Small intestine (tissue), 7 donors: ENCODE results near the gene NCR2. TPM values are rescaled to one million over a fixed set of nuclear protein-coding genes. Genes with fewer than 3 reads are reported as not detected.

Source experiments
- DNase-seq, 2 donors: peaks; one replicate each; pipeline versions ENCODE4 v3.0.0 to v3.0.0-alpha.2; 2013
- FAIRE-seq: peaks from 2 replicates; lab custom pipeline; 2012; peaks lifted over from hg19 to GRCh38; lab: Jason Lieb, UNC
- H3K27ac ChIP-seq, 3 donors: one replicate each; pipeline ENCODE4 v1.5.1; 2013; ENCODE audit warnings: low read length in 2 of 3, mild to moderate bottlenecking in 2 of 3, control low read depth in 1 of 3, inconsistent platforms in 1 of 3, low read depth in 1 of 3, moderate library complexity in 1 of 3
- H3K27me3 ChIP-seq, 3 donors: one replicate each; pipeline ENCODE4 v1.6.1; 2013; ENCODE audit warnings: low read length in 3 of 3, inconsistent platforms in 1 of 3; ENCODE audit not compliant: control insufficient read depth in 3 of 3, insufficient read depth in 3 of 3
- H3K36me3 ChIP-seq, 3 donors: one replicate each; pipeline ENCODE4 v1.6.1; 2013; ENCODE audit warnings: low read length in 3 of 3, inconsistent platforms in 1 of 3, low read depth in 1 of 3, mild to moderate bottlenecking in 1 of 3, moderate library complexity in 1 of 3; ENCODE audit not compliant: control insufficient read depth in 3 of 3, insufficient read depth in 2 of 3
- H3K4me1 ChIP-seq, 3 donors: one replicate each; pipeline ENCODE4 v1.6.1; 2013; ENCODE audit warnings: low read length in 2 of 3, inconsistent platforms in 1 of 3, low read depth in 1 of 3, mild to moderate bottlenecking in 1 of 3, moderate library complexity in 1 of 3; ENCODE audit not compliant: control insufficient read depth in 3 of 3, insufficient read depth in 2 of 3
- H3K4me3 ChIP-seq, 3 donors: one replicate each; pipeline ENCODE4 v1.5.1; 2013; ENCODE audit warnings: low read length in 3 of 3, control low read depth in 1 of 3, inconsistent platforms in 1 of 3, low read depth in 1 of 3, mild to moderate bottlenecking in 1 of 3, moderate library complexity in 1 of 3
- H3K9me3 ChIP-seq, 2 donors: one replicate each; pipeline ENCODE4 v1.6.1; 2013; ENCODE audit warnings: low read depth in 1 of 2, low read length in 1 of 2; ENCODE audit not compliant: control insufficient read depth in 2 of 2, insufficient read depth in 1 of 2
- WGBS, 3 donors: extraction: QIAGEN DNeasy Blood & Tissue Kit; methylation state at CpG; one replicate each; pipeline ENCODE4 v1.1.7; 2013; 5-methylcytosine and 5-hydroxymethylcytosine counted together
- polyA plus RNA-seq, 4 donors: library from polyadenylated mRNA; stranded (reverse) in 3 of 4; unstranded in 1 of 4; fragments of 200-250 nt in 3 of 4; fragments of 120-200 nt in 1 of 4; gene quantifications; one replicate each; pipeline versions ENCODE4 v1.2.1 to v1.2.3, GENCODE V29; 2013
- donor health status: healthy with polysubstance abuse.
- donor health status: control.
- donor health status: control.
- donor health status: Bipolar disorder and iron deficiency.
- donor health status: healthy.

Gene NCR2
- polyA plus RNA-seq, 4 donors: 0.65 TPM; not detected in 3

DNA sequence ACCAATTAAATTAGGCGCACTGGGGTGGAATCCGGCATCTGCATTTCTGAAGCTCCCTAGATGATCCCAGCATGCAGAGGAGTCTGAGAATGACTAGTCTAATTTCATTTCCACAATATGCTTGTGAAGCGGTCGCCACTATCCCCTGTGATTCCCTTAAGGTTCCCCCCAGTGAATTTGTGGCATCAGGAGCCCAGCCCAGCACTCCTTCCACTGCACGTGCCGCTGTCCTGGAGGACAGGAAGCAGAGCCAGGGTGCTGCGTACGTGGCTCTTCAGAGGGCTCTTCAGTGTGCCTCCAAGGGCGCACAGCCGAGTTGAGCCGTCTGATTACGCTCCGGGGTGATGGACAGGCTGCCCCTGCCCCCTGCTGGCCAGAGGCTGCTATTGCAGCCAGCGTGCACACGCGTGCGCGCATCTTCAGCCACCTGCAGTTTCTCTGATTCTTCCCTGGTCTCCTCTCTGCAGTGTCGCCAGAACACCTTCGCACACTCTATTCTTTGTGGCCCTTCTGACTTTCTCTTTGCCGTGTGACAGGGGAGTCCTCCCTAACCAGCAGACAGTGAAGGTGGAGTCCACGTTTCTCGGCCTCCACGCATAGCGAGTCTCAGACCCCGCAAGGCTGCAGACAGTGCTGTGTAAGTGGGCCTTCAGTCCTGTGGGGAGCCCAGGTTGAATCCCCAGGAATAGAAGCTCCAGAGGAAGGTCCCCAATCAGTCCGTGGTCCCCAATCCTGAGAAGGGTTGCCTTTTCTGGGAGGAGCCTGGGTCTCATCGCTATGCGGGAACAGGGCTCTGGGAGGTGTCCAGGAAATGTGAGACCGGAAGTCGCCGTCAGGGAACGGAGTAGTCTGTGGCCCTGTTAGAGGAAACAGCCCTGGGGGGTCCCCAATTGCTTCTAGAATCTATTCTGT, 16.5 kb upstream of the NCR2 start:
- WGBS, 3 donors: 21 to 30% (median 29%) methylated on average over 33 of the region's 33 CpGs
- H3K27ac ChIP-seq: no peak overlapping the region
- peaks cover 0 to 3% (median 0%) of the 10 kb centered on the region in 3 donors for H3K4me1 ChIP-seq
- peaks cover 0 to 22% (median 0%) of the 10 kb centered on the region in 3 donors for H3K27me3 ChIP-seq
- H3K4me3 ChIP-seq: peak overlapping the region in 1 of 3 donors; percentile 1
- DNase-seq (peak; percentile 71 to 89), FAIRE-seq (no peak)
- no peaks in the 10 kb centered on the region for H3K36me3 ChIP-seq
- no peaks in the 10 kb centered on the region for H3K9me3 ChIP-seq

DNA sequence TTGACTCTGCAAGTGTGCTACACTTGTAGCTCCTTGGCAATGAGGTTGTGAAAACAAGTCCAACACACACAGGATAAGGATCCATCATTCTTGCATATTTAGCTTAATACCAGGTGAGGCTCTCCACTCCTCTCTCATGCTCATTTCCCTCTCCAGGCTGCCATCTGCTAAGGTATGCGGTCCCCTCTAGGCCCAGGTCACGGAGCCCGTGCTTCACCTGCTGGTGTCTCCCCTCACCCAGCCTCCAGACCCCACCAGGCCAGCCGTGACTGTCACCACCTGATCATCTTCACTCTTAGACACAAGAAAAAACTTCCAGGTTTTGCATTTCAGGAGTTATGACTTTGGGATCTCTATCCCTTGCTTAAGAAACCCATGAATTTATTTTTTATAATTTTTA, 14.2 kb upstream of the NCR2 start:
- no peak for DNase-seq
- H3K9me3 ChIP-seq: no peaks in the 10 kb centered on the region
- H3K27me3 ChIP-seq: peaks cover 0 to 29% (median 4%) of the 10 kb centered on the region in 3 donors
- no peaks in the 10 kb centered on the region for H3K36me3 ChIP-seq
- H3K4me1 ChIP-seq: peaks cover 0 to 3% (median 0%) of the 10 kb centered on the region in 3 donors
- no peak for FAIRE-seq
- H3K4me3 ChIP-seq: no peak overlapping the region
- H3K27ac ChIP-seq: no peak overlapping the region
- WGBS, 3 donors: 81 to 88% (median 82%) methylated on average over 4 of the region's 4 CpGs

DNA sequence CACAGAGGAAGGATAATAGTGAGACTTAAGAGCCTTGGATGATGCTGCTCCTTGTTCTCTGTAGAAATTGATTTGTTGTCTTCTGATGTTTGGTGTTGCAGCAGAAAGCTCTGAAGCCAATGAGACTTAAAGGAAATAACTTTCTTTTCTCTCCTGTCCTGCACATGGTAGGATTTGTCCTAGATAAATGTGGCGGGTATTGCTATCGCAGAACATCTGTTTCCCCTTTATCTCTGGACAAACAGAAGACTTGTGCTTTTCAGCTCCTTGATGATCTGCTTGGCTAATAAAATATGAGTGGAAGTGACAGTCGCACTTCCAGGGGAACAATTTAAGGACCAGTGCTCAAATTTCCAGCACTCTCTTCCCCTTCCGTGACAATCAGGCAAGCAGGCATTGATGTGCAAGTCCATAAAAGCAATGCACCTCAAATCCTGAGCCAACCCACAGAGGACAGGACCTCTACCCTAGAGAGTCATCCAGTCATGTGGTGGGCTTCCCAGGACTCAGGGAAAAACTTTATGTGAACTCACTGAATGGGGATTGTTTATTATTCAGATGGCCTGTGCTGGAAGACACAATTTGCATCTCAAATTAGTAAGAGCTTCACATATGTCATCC, 9.9 kb upstream of the NCR2 start:
- FAIRE-seq (no peak), DNase-seq (peak in 1 of 2 donors; percentile 4)
- 49 to 72% (median 61%) methylated on average over 4 of the region's 4 CpGs for WGBS, 3 donors
- Histone ChIP-seq H3K4me3 (no peak overlapping the region), H3K4me1 (no peaks in the 10 kb centered on the region), H3K36me3 (no peaks in the 10 kb centered on the region), H3K27ac (peak overlapping the region in 1 of 3 donors; percentile 12), H3K9me3 (no peaks in the 10 kb centered on the region), H3K27me3 (peaks cover 0 to 20% (median 10%) of the 10 kb centered on the region in 3 donors)

DNA sequence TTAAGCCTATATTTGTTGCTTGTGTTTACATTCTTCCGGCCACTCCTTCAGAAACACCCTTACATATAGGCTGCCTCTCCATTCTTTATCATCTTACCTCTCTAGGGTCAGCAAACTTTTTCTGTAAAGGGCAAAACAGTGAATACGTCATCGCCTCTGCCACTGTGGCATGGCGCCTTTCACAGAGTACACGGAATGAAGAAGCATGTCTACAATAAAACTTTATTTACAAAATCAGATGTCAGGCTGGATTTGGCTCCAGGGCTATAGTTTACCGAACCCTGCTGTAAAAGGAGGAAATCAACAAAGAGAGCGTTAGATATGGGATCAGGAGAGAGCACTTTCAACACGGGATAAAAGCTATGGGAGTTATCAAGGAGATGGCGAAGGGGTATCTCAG, 9.3 kb upstream of the NCR2 start:
- DNase-seq (peak in 1 of 2 donors; percentile 10), FAIRE-seq (no peak)
- 40 to 57% (median 54%) methylated on average over 9 of the region's 9 CpGs for WGBS, 3 donors
- Histone ChIP-seq H3K9me3 (no peaks in the 10 kb centered on the region), H3K27me3 (peaks cover 0 to 20% (median 10%) of the 10 kb centered on the region in 3 donors), H3K4me1 (no peaks in the 10 kb centered on the region), H3K27ac (no peak overlapping the region), H3K36me3 (no peaks in the 10 kb centered on the region), H3K4me3 (no peak overlapping the region)

DNA sequence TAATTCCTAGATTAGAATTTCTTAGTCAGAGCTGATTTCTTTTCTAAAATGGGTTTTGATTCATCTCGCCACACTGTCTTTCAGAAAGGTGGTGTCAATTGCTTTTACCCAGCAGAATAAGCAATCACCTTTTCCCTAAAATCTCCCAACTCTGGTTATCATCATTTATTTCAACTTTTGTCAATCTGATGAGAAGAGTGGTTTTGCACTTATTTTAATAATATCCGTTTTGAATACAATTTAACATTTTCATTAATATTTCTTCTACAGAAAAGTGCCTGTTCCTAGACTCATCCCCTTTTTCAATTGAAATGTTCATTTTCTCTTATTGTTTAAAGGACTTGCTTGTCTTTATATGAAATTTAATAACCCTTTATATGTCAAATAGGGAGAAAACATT, 8.2 kb upstream of the NCR2 start:
- no peak for DNase-seq
- H3K27me3 ChIP-seq: peaks cover 0 to 23% (median 10%) of the 10 kb centered on the region in 3 donors
- H3K4me1 ChIP-seq: no peaks in the 10 kb centered on the region
- no peak overlapping the region for H3K4me3 ChIP-seq
- FAIRE-seq: no peak
- H3K27ac ChIP-seq: no peak overlapping the region
- 72 to 82% (median 78%) methylated on average over 2 of the region's 2 CpGs for WGBS, 3 donors
- no peaks in the 10 kb centered on the region for H3K9me3 ChIP-seq
- H3K36me3 ChIP-seq: no peaks in the 10 kb centered on the region

DNA sequence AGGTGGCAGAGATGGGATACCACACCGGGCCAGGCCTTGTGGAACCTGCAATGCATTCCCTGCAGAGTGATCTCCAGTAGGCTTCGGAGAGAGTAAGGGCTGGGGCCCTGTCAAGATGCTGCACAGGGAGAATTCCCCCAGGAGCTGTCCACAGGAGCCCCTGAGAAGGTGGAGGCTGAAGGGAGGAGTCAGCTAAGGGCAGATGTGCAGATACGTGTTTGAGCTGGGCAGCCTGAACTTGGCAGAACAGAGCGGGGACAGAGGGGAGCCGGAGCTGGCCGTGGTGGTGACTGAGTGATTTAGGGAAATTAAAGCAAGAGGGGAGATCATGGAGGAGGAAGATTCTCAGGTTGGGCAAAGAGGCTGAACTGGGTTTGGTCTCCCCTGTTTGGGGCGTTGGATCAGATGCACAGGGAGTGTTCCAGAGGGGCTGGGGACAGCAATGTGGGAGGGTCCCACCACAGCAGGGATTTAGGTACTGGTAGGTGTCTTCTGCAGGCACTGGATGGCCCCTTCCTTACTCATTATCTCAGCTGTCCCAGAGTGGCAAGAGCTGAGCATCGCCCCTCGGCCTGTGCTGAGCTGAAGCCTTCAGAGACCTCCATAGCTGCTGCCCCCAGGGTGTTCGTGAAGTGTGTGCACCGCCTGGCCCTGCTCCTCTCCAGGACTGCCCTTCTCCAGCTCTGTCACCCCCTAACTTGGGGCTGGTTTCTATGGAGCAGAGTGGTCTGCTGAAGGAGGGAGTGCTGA, 3.8 kb upstream of the NCR2 start:
- Histone ChIP-seq H3K9me3 (no peaks in the 10 kb centered on the region), H3K4me1 (no peaks in the 10 kb centered on the region), H3K27ac (no peak overlapping the region), H3K36me3 (no peaks in the 10 kb centered on the region), H3K4me3 (no peak overlapping the region), H3K27me3 (peaks cover 0 to 20% (median 3%) of the 10 kb centered on the region in 3 donors)
- no peak for DNase-seq
- WGBS, 3 donors: 86 to 91% (median 87%) methylated on average over 11 of the region's 11 CpGs
- no peak for FAIRE-seq

DNA sequence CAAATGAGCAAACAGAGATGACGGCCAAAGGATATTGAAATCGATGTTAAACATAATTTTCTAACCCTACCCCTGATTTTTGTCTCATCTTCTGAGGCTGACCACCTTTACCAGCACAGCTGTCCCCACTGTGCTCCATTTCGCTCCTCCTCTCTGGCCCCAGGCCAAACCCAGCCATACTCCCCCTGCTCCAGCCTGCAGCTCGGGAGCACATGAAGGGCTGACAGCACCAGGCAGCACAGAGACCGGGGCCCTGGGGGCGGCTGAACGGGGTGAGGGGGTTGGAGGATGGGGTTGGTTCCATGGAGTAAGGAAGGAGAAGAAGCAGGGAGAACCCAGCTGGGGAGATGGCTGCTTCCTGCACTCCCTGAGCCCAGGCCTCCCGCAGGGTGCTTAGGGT, 3.2 kb upstream of the NCR2 start:
- 80 to 82% (median 81%) methylated on average over 8 of the region's 8 CpGs for WGBS, 3 donors
- Histone ChIP-seq H3K4me3 (no peak overlapping the region), H3K27ac (no peak overlapping the region), H3K4me1 (no peaks in the 10 kb centered on the region), H3K9me3 (no peaks in the 10 kb centered on the region), H3K27me3 (peaks cover 0 to 20% (median 3%) of the 10 kb centered on the region in 3 donors), H3K36me3 (no peaks in the 10 kb centered on the region)
- FAIRE-seq (no peak), DNase-seq (no peak)
